Right lobe of liver (tissue), 4 donors: ENCODE results near the gene ART5.

ENCODE experiments used
- POLR2A ChIP-seq: fragments of 450-650 bp; IDR thresholded peaks from one replicate; pipeline ENCODE4 v1.6.1; 2017; ENCODE audit warnings: antibody characterized with exemption, mild to moderate bottlenecking
- TF ChIP-seq, protein P1 (sequence below), 4 donors: fragments of 200-600 bp in 3 of 4; fragments of 450-650 bp in 1 of 4; IDR thresholded peaks; one replicate each; pipeline versions ENCODE4 v1.5.1 to v1.8.0; 2016 to 2022; ENCODE audit warnings: antibody characterized with exemption in 4 of 4, mild to moderate bottlenecking in 2 of 4
- donor health status: DM: no; HTN: no; CAD: no.
- donor health status: DM: no; HTN: no; CAD: no.
- donor health status: DM: no; HTN: yes; CAD: no.

GRCh38 chr11:3667149-3668035, 25.6 kb upstream of the ART5 start:
- TF ChIP-seq, protein P1, sequence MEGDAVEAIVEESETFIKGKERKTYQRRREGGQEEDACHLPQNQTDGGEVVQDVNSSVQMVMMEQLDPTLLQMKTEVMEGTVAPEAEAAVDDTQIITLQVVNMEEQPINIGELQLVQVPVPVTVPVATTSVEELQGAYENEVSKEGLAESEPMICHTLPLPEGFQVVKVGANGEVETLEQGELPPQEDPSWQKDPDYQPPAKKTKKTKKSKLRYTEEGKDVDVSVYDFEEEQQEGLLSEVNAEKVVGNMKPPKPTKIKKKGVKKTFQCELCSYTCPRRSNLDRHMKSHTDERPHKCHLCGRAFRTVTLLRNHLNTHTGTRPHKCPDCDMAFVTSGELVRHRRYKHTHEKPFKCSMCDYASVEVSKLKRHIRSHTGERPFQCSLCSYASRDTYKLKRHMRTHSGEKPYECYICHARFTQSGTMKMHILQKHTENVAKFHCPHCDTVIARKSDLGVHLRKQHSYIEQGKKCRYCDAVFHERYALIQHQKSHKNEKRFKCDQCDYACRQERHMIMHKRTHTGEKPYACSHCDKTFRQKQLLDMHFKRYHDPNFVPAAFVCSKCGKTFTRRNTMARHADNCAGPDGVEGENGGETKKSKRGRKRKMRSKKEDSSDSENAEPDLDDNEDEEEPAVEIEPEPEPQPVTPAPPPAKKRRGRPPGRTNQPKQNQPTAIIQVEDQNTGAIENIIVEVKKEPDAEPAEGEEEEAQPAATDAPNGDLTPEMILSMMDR (IDR thresholded peaks at IDR 0.05): no peak
- no peak for TF ChIP-seq POLR2A
